Measurements from ENCODE around the gene MYBPC1.
"Not testable (repeated sequence)": the region's sequence is repeated elsewhere in the genome, so short reads cannot be mapped to it uniquely, and the experiment has no call there.

The MYBPC1 gene

DNA sequence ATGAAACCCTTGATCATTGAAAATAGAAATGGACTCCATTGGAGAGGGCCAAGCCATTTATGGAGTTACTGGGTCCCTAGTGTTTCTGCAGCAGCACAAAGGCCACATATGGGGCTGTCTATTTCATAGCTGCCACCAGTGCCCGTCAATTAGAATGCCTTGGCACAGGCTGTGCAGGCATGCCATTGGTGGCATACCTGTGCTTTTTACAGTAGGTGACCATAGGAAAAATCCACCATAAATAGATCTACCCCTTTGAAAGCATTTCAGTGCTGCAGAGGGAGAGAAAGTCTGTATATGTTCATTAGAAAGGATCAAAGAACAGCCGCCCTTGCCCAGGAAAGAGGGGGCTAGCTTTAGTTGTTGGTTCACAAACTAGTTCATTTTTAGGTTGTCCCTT, 13.1 kb downstream of the MYBPC1 start:
- no peak for DNase-seq

DNA sequence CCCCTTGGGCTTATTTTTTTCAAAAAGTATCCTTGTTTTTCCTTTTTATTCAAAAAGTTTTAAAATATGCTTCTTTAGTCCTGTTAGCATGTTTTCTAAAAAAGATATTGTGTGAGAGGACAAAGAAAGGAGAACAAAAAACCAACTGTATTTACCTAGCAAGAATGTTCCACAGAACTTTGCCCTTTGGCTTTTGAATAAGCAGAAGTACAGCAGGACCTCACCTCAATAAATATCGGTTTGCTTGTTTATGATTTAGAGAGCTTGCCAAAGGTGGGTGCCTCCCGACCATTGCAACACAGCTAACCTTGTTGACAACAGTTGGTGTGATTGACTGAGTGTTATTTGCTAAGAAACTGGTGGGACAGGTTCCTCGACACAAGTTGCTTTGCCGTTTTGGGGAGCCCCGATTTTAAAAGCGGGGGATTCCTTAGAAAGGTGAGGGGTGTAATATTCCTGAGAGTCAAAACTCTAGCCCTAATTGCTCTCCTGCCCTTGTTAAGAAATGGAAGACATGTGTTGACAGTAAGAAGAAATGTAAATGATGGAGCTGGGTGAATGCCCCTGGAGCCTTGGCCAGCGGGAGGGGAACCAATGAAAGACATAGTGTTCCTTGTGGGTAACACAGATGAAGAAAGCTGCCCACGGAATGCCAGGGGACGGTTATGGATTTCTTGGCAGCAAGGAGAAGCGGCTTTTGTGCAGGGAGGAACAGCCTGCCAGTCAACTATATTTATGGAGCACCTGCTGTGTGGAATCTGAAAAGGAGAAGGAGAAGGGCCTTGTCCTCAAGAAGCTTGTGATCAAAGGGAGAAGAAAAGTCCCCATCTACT, 13.7 kb downstream of the MYBPC1 start:
- DNase-seq = peak; percentile 33 to 51

DNA sequence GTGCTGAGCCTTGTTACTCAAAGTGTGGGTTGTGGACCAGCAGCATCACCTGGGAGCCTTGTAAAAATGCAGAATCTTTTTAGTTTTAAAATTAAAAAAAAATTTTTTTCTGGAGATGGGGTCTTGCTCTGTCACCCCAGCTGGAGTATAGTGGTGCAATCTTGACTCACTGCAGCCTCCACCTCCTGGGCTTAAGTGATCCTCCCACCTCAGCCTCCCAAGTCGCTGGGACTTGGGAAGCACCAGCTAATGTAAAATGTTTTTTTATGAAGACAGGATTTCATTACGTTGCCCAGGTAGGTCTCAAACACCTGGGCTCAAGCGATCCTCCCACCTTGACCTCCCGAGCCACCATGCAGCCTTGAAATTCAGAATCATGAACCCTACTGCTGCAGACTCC, 14.4 kb downstream of the MYBPC1 start:
- DNase-seq = no peak

DNA sequence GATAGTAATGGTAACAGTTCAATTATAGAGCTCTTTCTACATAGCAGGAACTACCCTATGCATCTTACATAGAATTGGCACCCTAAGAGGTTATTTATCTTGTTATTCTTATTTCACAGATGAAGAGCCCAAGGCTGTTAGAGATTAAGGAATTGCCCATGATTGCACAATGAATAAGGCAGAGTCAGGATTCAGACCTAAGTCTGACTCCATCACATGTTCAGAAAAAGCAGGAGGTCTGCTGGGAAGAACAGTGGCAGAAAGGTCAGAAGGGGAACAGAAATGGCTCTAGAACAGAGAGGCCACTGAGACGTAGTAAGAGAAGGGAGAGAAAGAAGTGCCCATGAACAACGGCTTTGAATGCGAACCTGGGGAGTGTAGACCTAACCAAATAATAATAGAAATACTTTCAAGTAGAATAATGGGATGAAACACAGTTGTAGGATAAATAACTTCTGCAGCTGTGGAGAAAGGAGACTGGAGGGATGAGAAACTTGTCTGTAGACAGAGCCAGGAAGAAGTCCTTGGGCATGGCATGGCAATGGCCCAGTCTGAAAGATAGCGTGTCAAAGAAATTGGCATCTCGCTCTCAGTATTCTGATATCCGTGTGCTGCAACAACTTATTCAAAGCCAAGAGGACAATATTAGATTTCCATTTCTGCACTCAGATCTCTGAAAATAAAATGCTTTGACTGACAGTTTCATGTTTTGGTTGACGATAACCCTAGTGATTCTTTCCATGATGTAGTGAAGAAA, 17.6 kb downstream of the MYBPC1 start:
- no peak for DNase-seq

DNA sequence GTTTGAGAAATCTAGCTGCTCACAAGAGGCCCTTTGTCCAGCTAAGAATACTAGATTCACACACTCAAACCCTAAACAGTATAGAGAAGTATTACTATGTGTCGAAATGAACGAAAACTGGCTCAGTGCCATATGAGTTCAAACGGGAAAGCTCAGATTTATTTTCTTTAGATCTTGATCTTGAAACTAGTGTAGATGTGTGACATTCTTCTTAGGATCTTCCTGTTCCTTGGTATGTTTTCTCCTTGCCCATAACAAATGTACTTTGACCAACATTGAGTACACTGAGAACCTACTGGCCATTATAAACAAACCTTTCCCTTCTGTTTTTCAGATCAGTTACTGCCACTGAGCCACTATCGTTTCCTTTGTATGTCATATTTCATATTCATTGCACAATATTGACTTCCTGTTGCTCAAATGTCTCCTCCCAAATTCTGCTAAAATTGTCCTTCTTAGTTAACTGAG, 21.3 kb downstream of the MYBPC1 start:
- no peak for DNase-seq

DNA sequence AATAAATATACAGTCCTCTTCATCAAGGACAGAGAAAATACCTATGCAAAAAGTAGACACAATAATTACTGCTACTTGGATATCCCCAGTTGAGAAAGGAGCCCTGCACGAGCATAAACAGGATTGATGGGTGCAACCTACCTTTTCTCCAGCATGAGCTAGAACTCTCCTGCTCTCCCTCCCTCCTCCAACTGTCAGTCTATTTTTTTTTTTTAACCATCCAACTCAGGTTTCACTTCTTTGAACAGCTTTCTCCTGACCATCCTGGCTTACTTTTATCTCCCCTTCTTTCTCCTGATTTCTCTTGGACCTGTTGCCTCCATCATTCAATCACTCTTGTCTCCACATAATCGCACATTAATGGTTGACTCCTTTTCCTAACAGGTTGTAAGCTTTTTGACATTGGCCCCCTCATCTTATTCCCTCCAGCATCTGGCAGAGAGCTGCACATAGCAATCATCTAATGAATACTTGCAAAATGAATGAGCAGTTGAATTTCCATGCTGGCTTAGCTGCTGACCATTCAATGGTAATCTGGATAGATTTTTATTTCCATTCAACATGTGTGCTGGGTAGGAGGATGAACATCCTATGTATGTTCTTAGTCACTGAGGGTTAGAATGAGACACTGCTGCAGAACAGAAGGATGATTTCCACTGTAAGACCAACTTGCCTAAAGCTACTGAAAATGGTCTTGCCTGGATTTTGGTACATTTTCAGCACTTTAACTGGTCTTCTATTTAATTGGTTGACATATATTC, 24.4 kb downstream of the MYBPC1 start:
- DNase-seq = no peak

DNA sequence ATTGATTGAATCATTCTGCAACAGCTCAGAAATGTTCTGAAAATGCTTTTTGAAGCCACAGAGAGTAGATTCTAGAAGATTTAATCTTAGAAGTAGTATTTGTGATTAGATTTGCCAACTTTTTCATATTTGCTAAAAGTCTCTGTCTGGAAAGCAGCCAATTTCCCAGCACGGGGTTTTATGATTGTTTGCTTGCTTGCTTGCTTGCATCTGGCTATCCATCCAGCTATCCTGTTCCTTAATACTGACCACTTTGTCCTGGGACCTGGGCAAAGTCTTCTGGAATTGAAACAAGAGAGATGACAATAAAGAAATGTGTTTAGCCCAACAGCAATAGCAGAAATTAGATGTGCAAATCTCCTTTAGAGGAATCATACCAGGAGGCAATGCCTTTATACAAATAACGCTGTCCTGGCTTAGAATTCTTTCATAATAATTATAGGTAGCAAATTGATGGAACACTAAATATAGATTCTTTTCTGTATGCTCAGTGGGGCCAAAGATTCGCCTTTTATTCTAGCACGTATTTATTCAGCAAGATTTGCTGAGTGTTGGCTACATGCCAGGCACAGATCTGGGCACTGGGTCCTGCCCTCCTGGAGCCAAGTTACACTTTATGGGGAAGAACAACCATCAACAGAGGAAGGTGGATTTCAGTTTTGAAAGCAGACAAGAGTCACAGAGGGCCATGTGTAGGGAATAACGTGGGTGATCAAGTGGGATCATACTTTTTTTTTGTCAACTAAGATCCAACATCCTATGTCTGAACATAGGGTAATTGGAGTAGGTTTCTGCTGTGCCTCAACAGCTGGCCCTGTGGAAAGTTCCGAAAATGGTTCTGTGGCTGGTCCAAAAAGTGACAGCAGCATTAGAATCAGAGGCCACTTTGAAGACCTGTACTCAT, 25.3 kb downstream of the MYBPC1 start:
- no peak for DNase-seq

DNA sequence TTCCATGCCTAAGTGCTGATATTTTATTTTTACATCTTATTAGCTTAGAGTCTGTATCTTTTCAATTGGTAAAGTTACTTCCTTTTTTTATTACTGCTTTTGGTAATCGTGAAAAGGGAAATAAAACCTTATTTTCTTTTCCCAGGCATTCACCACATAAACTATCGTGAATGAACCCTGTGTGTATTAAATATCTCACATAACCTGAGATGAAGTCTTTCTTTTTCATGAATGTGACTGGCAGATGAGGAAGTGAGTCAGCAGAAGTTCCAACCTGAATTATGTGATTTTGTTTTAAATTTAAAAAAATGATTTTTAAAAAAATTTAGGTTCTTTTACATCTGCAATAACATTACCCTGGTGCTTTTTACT, 26.0 kb downstream of the MYBPC1 start:
- DNase-seq = no peak

DNA sequence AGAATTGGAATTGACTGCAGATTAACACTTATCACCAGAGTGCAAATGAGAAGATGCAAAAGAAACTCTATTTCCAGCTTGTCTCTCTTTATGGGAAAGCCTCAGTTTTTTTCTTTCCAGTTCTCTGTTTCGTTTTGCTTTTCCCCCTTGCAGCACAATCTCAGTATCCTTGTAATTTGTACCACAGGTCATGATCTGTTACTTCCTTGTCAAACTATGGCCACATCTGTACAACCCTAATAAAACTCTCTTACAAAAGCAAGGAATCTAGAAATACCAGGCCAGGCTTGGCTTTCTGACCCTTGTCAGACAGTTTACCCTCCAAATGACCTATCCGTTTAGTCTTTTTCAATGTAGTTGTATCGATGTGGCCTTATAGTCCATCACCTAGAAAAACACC, 33.9 kb downstream of the MYBPC1 start:
- DNase-seq = no peak

DNA sequence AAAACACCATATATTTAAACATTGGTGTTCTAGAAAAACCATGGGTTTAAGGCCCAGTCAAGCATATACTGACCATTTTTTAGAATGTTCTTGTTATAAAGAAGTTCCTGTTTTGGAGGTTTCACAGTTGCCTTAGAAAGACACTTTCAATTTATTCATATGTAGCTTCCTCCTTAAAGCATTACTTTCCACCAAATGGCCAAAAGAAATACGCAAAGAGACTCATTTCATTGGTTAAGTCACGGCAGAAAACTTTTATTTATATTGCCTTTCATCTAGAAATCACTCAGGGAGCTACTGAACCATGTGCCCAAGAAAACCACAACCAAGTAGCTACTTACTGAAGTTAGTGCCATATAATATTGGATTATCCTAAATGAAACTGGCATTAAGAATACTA, 40.0 kb downstream of the MYBPC1 start:
- DNase-seq = no peak

DNA sequence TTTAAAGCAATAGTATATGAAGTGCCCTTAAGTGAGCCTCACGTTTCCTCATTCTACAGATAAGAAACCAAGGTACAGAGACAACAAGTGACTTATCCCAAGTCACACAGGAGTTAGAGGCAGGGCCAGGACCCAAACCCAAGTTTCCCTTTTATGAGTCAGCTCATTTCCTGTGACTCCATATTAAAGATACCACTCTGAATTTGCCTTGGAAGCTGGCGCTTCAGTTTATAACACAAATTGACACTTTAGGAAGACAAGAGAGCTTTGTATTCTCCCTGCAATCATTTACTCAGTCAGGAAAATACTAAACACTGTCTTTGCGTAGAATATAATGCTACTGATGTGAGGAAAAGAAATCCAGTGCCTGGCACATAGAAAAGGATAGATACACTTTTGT, 43.2 kb downstream of the MYBPC1 start:
- no peak for DNase-seq

DNA sequence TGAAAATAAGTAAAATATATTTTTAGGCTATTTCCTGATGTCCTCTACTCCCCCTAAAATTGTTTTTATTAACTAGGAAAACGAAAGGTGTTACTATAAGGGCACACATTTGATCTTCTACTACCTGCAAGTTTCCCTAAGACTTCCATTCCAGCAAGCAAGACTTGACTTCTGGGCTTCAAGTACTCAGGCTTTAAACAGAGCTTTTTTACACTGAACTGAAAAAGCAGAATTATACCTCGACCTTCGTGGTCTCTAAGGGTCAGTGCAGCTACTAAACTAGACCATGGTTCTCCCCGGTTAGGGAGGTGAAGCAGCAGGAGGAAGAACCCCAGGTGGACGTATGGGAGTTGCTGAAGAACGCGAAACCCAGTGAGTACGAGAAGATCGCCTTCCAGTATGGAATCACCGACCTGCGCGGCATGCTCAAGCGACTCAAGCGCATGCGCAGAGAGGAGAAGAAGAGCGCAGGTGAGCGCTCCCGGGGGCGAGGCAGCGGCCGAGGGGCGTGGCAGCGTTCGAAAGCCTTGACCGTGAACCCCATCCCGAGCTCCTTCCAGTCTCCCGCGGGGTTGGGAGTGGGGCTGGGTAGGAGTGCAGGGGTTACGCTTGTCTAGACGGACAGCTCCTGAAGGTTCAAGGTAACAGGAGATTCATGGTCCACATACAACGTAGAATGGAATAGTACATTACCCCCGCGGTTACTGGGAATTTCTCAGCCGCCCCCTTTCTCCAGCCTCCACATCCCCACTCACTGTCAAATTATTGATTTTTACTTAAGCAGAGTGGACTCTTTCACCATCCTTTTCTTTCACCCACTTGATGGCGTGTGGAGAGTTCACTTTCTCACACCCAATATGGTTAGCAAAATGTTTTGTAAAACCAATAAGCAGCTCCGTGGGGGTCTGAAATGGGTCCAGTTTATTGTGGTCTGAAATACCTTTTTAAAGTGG, 47.6 kb downstream of the MYBPC1 start:
- DNase-seq = no peak

DNA sequence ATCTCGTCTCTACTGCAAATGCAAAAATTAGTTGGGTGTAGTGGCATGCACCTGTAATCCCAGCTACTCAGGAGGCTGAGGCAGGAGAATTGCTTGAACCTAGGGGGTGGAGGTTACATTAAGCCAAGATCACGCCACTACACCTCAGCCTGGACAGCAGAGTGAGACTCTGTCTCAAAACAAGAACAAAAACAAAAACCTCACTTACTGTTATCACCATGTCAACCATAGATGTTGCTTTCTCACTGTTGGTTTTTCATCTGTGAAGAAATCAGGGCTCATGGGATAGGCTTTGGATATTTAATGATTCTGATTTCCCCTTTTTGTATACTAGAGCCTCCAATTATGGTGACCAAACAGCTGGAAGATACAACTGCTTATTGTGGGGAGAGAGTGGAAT, 52.9 kb downstream of the MYBPC1 start:
- no peak for DNase-seq

DNA sequence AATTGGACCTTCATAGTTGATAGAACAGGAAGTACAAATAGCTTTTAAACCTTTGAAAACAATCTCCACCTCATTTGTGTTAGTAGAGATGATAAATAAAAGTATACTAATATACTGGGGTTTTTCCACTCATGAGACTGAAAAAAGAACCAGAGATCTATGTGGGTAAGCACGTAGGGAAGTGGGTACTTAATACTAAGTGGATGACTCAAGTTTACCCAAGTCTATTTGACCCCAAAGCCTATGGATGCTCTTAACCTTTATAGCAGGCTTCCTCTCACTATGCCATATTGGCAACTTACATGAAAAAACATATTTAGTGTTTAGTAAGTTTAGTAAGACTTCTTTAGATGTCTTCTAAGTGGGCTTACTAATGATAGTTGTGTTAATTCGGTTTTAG, 53.4 kb downstream of the MYBPC1 start:
- DNase-seq = no peak

DNA sequence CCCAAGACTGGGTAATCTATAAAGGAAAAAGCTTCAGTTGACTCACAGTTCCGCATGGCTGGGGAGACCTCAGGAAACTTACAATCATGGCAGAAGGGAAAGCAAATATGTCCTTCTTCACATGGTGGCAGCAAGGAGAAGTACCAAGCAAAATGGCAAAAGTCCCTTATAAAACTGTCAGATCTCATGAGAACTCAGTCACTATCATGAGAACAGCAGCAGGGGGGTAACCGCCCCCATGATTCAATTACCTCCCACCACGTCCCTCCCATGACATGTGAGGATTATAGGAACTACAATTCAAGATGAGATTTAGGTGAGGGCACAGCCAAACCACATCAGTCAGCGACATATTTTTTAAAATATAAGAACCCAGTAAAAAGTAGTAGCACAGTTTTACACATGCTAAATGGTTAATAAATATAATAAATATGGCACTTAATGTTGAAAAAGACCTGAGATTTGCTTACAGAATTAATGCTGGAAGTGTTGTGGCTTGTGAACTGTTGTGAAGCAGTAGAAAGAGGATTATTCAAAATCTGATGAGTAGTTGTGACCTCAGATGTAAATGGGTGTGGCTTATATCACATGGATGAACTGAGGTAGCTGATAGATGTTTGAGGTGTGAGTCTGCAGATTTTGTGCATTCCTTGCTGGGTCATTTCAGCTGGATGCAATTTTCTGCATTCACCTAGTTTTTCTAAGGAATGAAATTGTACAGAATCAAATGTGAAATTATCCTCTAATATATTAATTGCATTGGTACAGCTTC, 55.8 kb downstream of the MYBPC1 start:
- no peak for DNase-seq

DNA sequence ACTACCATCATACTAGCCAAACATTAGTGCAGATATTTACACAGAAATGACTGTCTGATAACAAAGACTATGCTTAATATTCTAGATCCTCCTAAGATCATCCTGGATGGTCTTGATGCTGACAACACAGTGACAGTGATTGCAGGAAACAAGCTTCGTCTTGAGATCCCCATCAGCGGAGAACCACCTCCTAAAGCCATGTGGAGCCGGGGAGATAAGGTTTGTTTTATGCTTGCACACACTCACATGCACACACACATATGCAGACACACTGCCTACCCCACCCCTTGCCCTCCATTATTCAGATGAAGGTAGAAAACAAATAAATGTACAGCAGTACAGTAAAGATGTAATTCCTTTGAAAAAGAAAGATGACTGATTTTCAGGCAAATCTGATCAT, 58.3 kb downstream of the MYBPC1 start:
- peak; percentile 61 to 69 for DNase-seq

DNA sequence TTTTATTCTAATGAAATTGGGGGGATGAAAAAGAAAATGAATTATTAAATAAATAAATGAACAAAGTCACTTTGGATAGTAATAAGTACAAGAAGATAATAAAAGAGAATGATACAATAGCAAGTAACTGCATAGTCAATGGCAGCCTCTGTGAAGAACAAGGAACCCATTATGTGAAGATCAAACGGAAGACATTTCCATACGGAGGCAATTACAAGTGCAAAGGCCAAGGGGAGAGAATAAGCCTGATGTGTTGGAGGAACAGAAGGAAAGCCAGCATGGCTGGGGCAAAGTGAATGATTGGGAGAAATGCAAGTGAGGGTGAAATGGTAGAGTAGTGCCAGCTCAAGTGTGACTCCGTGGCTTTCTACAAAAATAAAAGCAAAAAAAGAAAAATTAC, 58.7 kb downstream of the MYBPC1 start:
- DNase-seq = peak; percentile 87 to 94

DNA sequence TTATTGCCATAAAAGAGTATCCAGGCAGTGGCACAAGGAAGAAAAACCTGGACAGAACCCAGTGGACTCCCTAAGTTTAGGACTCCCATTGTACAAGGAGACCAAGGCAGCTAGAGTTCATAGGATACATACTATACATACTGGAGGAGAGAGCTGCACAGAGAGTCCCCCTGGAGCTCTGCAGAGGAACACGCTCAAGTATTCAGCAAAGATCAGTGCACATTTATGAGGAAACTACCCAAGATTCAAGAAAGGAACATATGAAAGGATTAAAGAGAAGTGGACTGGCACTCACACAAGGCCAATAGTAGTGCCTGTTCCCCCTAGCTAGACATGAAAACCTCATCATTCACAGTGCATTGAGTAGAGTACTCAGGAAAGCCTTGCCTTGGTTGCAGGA, 59.7 kb downstream of the MYBPC1 start:
- peak in 1 of 2 experiments; percentile 4 for DNase-seq

DNA sequence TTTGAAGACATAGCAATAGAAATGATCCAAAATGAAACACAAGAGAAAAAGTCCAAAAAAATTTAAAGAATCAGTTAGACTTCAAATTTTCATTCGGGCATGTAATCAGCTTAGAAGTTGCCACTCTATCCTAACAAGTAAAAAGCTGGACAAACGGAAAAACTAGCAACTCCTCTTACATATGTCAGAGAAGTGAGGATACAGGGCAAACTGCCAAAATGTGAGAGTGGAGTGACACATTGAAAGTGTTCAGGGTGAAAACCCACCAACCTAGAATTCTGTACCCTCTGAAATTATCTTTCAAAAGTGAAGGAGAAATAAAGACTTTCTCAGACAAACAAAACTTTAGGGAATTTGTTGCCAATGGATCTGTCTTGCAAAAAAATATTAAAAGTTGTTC, 60.6 kb downstream of the MYBPC1 start:
- no peak for DNase-seq

DNA sequence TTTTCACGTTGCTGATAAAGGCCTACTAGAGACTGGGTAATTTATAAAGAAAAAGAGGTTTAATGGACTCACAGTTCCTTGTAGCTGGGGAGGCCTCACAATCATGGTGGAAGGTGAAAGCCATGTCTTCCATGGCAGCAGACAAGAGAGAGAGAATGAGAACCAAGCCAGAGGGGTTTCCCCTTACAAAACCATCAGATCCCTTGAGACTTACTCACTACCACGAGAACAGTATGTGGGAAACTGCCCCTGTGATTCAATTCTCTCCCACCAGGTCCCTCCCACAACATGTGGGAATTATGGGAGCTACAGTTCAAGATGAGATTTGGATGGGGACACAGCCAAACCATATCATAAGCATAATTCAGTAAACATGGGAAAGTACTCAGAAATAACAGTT, 65.9 kb downstream of the MYBPC1 start:
- DNase-seq = not testable (repeated sequence)

DNA sequence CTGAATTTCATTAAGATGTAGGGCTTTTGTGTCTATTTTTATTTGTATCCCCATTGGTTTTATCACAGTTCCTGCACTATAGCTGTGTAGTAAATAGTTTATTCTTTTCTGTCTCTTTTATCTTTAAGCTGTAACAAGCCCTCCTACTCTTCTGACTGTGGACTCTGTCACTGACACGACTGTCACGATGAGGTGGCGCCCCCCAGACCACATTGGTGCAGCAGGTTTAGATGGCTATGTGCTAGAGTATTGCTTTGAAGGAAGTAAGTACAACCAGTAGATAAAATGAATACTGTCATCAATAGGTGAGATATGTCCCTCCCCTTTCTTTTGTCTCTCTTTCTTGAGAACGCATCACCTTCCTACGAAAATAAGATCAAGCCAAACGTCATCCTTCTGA, 68.5 kb downstream of the MYBPC1 start:
- no peak for DNase-seq
